ENCODE results near the gene RASA4B.

RASA4B gene

DNA sequence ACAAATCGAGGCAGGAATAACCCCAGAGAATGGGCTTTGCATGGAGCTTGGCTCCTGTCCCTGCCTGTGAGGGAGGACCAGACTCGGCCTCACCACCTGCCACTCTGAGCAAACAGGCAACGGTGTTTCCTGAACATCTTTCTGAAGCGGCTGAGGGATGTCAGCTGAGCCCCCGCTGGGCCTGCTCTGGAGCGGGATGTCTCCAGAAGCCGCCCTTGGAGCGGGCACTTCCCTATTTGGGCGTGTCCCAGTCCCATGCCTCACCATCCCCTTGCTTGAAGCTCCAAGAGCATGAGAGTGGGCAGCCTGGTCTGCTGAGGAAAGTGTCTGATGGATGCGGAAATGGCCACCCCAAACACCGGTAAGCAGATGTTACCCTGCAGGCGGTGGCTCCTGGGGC, 63.1 kb downstream of the RASA4B start:
- DNase-seq (ENCODE audit: low read depth, low spot score) = no peak

- no peak for DNase-seq (ENCODE audit: low read depth, low spot score)
These were observed 64.3 kb downstream of the RASA4B start for GRCh38 chr7:102453319-102453718.

DNA sequence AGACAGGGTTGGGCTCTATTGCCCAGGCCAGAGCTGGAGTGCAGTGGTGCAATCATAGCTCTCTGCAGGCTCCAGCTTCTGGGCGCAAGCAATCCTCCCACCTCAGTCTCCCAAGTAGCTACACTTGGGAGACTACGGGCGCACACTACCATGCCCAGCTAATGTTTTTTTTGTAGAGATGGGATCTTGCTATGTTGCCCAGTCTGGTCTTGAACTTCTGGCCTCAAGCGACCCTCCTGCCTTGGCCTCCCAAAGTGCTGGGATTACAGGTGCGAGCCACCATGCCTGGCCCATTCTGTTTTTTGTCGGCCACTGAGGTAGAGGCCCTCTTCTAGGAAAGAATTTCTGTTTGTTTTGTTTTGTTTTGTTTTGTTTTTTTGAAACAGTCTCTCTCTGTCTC, 65.1 kb downstream of the RASA4B start:
- DNase-seq (ENCODE audit: low read depth, low spot score) = no peak

DNA sequence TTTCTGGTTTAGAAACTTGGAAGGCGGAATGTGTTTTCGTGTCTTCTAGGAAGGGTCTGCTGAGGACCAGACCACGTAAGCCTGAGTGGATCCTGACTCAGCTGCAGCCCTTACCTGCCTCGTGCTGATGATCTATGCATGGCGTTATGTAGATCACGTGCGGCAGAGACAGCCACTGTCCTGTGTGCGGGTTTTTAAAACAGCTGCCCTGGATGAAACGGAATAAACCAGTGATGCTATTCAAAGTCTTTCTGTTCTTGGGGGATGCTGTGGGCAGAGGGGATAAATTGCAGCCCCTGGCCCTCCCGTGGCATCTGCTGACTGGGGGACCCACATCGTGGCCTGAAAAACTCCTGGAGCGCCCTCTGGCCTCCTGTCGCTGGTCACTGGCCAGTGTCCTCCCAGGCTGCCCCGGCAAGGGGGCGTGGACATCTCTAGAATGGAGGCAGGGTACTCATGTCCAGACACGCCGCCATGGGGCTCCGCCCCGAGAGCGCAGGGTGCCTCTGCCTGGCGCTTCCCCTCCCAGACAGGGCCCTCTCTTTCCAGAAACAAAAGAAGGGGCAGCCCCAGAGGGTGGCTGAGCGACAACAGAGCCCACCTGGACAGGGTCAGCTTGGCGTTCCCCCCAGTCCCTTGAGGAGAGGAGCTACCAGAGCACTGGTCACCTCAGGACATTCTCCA, 66.1 kb downstream of the RASA4B start:
- no peak for DNase-seq (ENCODE audit: low read depth, low spot score)

GRCh38 chr7:102450242-102450641, 67.3 kb downstream of the RASA4B start:
- no peak for DNase-seq (ENCODE audit: low read depth, low spot score)

GRCh38 chr7:102449136-102449535, 68.4 kb downstream of the RASA4B start:
- no peak for DNase-seq (ENCODE audit: low read depth, low spot score)

- DNase-seq (ENCODE audit: low read depth, low spot score) = no peak
These were observed 70.3 kb downstream of the RASA4B start for GRCh38 chr7:102447311-102447710.

- no peak for DNase-seq (ENCODE audit: low read depth, low spot score)
These were observed 71.0 kb downstream of the RASA4B start for GRCh38 chr7:102446387-102447156.

GRCh38 chr7:102445674-102446071, 71.9 kb downstream of the RASA4B start:
- no peak for DNase-seq (ENCODE audit: low read depth, low spot score)

GRCh38 chr7:102444961-102445673, 72.5 kb downstream of the RASA4B start:
- DNase-seq (ENCODE audit: low read depth, low spot score) = no peak

GRCh38 chr7:102439963-102440795, 77.4 kb downstream of the RASA4B start:
- DNase-seq (ENCODE audit: low read depth, low spot score) = peak; percentile 21

DNA sequence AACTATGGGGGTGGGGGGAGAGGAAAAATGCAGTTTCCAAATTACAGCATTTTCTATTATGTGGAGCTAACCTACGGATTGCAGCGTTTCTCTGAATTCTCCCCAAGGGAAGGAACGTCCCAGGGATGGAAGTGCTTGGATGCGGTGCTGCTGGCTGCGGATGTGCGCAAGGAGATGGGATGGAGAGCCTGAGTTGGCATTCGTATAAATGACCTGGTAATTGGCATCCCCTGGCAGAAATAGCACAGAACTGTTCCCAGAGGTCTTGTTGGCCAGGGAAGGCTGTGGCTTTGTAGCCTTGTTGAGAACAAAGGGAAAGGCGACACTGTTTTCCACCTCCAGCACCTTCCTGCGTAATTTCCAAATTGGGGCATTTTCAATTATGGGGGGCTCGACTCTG, 81.5 kb downstream of the RASA4B start:
- no peak for DNase-seq (ENCODE audit: low read depth, low spot score)

DNA sequence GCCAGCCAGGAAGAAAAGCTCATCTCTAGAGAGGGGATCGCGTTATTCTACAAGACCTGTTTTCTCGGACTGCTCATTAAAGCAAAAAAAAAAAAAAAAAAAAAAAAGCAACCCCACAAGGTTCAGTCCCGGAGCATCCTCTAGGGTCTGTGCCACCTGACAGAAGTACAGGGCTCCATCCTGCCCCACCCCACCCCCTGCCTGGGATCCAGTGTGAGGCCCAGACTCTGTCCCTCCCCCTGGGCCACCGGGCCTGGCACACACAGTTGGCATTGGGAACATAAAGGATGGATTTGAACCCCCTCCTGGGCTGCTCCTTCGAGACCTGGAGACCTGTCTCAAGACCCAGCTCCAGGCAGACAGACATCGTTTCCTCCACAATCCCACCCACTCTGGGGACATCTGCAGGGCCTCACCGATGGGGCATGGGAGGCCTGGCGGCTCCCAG, 83.5 kb downstream of the RASA4B start:
- no peak for DNase-seq (ENCODE audit: low read depth, low spot score)

- no peak for DNase-seq (ENCODE audit: low read depth, low spot score)
These were observed 84.1 kb downstream of the RASA4B start, which contains the start of gene ORAI2 for GRCh38 chr7:102433219-102434038. TSS of gene ORAI2 (plus strand) at chr7:102433575. CDS start at chr7:102438957, 5,382 bp downstream.
